ENCODE data around the gene HSP90AB1. TPM values are rescaled to one million over a fixed set of nuclear protein-coding genes. Genes with fewer than 3 reads are reported as not detected.
A peak's percentile ranks its signal among the peaks of the same experiment; 100 is the strongest.

Gene HSP90AB1
- total RNA-seq, 1 donor from 2014 or later: 509 TPM

DNA sequence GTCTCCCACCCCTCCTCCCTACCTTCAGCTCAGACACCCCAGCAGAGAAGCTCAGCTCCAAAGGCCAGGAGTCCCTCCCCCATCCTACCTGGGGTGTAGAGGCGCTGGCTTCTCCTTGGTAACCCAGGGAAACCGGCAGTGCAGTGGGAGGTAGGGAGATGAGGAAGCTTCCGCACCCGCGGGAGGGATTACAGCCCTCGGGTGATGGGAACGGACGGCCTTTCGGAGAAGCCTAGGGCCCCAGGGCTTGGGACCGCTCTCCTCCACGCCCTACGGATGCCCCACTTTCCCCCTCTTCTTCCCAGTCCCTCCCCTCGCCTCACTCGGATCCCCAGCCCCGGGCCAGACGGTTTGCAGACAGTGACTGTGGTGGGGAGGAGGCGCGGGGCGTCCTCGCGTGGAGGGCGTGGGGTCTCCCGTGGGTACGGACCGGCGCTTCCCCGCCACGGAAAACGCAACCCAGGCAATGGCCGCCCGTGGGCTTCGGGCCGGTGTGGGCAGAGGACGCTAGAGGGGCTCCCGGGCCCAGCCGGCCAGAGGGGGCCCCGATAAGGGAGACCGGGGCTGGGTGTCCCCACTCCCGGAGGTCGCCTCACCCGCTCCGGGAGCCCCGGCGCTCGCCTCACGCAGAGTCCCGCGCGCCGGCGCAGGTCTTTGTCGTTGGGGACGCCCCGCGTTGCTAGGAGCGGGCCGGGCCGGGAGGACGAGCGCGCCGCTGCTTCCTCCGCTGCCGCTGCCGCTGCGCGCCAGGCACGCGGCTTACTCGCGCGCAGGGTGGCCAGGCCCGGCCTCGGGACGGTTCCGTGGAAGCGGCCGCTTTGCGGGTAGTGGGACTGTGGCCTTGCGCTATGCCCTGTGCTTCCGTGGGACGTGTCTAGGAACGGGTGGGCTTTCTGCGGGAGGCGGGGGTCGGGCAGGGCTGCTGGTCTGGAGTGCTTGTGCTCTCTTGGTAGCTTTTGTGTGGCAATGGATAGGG lies 50.5 kb downstream of the HSP90AB1 start:
- peaks cover 57% of the 10 kb centered on the region for H3K27me3 Mint-ChIP-seq (ENCODE audit: unreplicated experiment)
- no peak for DNase-seq (ENCODE audit: extremely low spot score, unreplicated experiment)
- peaks cover 19% of the 10 kb centered on the region for H3K36me3 Mint-ChIP-seq (ENCODE audit: unreplicated experiment)
- H3K4me3 Mint-ChIP-seq (ENCODE audit: unreplicated experiment): peak overlapping the region; percentile 53
- no peaks in the 10 kb centered on the region for H3K9me3 Mint-ChIP-seq (ENCODE audit: unreplicated experiment)
- H3K27ac Mint-ChIP-seq (ENCODE audit: unreplicated experiment): no peak overlapping the region
- TF ChIP-seq, protein P1, sequence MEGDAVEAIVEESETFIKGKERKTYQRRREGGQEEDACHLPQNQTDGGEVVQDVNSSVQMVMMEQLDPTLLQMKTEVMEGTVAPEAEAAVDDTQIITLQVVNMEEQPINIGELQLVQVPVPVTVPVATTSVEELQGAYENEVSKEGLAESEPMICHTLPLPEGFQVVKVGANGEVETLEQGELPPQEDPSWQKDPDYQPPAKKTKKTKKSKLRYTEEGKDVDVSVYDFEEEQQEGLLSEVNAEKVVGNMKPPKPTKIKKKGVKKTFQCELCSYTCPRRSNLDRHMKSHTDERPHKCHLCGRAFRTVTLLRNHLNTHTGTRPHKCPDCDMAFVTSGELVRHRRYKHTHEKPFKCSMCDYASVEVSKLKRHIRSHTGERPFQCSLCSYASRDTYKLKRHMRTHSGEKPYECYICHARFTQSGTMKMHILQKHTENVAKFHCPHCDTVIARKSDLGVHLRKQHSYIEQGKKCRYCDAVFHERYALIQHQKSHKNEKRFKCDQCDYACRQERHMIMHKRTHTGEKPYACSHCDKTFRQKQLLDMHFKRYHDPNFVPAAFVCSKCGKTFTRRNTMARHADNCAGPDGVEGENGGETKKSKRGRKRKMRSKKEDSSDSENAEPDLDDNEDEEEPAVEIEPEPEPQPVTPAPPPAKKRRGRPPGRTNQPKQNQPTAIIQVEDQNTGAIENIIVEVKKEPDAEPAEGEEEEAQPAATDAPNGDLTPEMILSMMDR (IDR thresholded peaks at IDR 0.05): no peak
- H3K4me1 Mint-ChIP-seq (ENCODE audit: unreplicated experiment): peaks cover 7% of the 10 kb centered on the region

DNA sequence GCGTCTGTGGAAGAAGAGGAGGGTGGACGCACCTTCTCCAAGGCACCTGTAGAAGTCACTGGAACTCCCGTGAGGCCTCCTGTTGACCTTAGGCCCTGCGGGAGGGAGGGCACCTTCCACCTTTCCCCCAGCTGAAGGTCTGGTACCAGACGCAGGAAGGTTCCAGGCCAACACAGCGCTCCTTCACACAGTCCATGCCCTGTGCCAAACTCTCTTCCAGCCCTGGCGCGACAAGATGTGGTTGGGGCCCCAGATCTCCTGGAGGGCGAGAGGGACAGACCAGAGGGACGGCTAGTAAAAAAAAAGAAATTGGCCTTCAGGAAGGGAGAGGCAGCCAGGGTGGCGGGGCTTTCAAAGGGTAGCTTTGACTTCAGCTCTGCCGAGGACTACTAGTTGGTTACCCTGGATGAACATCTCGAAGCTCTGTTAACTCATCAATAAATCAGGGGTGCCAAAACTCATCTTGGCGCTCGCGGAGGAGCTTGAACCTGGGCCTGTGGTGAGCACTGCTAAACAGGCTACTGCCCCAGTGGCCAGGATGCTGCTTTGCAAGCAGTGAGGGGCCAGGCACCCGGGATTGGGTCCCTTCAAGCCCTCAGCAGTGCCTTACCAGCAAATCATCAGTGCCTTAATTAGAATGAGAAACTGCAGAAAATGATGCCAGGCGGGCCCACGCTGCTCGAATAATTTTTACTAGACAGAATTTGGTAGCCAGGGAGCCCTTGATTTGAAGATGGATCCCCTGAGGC lies 51.3 kb downstream of the HSP90AB1 start:
- no peaks in the 10 kb centered on the region for H3K9me3 Mint-ChIP-seq (ENCODE audit: unreplicated experiment)
- peaks cover 21% of the 10 kb centered on the region for H3K36me3 Mint-ChIP-seq (ENCODE audit: unreplicated experiment)
- peak overlapping the region; percentile 53 for H3K4me3 Mint-ChIP-seq (ENCODE audit: unreplicated experiment)
- H3K4me1 Mint-ChIP-seq (ENCODE audit: unreplicated experiment): peaks cover 7% of the 10 kb centered on the region
- TF ChIP-seq, protein P1 (IDR thresholded peaks at IDR 0.05): no peak
- peaks cover 49% of the 10 kb centered on the region for H3K27me3 Mint-ChIP-seq (ENCODE audit: unreplicated experiment)
- no peak for DNase-seq (ENCODE audit: extremely low spot score, unreplicated experiment)
- H3K27ac Mint-ChIP-seq (ENCODE audit: unreplicated experiment): no peak overlapping the region

GRCh38 chr6:44298864-44299263 lies 52.0 kb downstream of the HSP90AB1 start:
- Mint-ChIP-seq H3K27me3 (ENCODE audit: unreplicated experiment) (peaks cover 45% of the 10 kb centered on the region), H3K36me3 (ENCODE audit: unreplicated experiment) (peaks cover 28% of the 10 kb centered on the region), H3K4me1 (ENCODE audit: unreplicated experiment) (peaks cover 7% of the 10 kb centered on the region), H3K9me3 (ENCODE audit: unreplicated experiment) (no peaks in the 10 kb centered on the region), H3K4me3 (ENCODE audit: unreplicated experiment) (no peak overlapping the region), H3K27ac (ENCODE audit: unreplicated experiment) (no peak overlapping the region)
- TF ChIP-seq, protein P1 (IDR thresholded peaks at IDR 0.05): no peak
- DNase-seq (ENCODE audit: extremely low spot score, unreplicated experiment): no peak

GRCh38 chr6:44300292-44300823 lies 53.5 kb downstream of the HSP90AB1 start:
- H3K9me3 Mint-ChIP-seq (ENCODE audit: unreplicated experiment): no peaks in the 10 kb centered on the region
- peaks cover 7% of the 10 kb centered on the region for H3K4me1 Mint-ChIP-seq (ENCODE audit: unreplicated experiment)
- H3K4me3 Mint-ChIP-seq (ENCODE audit: unreplicated experiment): no peak overlapping the region
- peaks cover 31% of the 10 kb centered on the region for H3K36me3 Mint-ChIP-seq (ENCODE audit: unreplicated experiment)
- TF ChIP-seq, protein P1 (IDR thresholded peaks at IDR 0.05): no peak
- H3K27me3 Mint-ChIP-seq (ENCODE audit: unreplicated experiment): peaks cover 34% of the 10 kb centered on the region
- no peak for DNase-seq (ENCODE audit: extremely low spot score, unreplicated experiment)
- H3K27ac Mint-ChIP-seq (ENCODE audit: unreplicated experiment): no peak overlapping the region

All from osteocyte (in vitro differentiated cells).